SJSA1 (cell line): ENCODE measurements around the gene RTN4. TPM values are rescaled to one million over a fixed set of nuclear protein-coding genes. Genes with fewer than 3 reads are reported as not detected.

Source experiments
- DNase-seq, 2 experiments: peaks; one replicate each; pipeline ENCODE4 v3.0.0-alpha.2; 2015 to 2020; ENCODE audit warnings: low spot score in 2 of 2, low read depth in 1 of 2
- H3K27ac ChIP-seq: fragments of 250-450 bp; sonication (Bioruptor Pico); 2 replicates; pipeline ENCODE4 v1.5.1; 2020; ENCODE audit warnings: mild to moderate bottlenecking, moderate library complexity
- H3K27me3 ChIP-seq: fragments of 250-450 bp; sonication (Bioruptor Pico); replicated peaks from 2 replicates; pipeline ENCODE4 v1.5.1; 2020; ENCODE audit warnings: mild to moderate bottlenecking, moderate library complexity
- H3K36me3 ChIP-seq: fragments of 250-450 bp; sonication (Bioruptor Pico); 2 replicates; pipeline ENCODE4 v1.5.1; 2020; ENCODE audit warnings: mild to moderate bottlenecking
- H3K4me1 ChIP-seq: fragments of 250-450 bp; sonication (Bioruptor Pico); replicated peaks from 2 replicates; pipeline ENCODE4 v1.6.1; 2021; ENCODE audit warnings: mild to moderate bottlenecking
- H3K4me3 ChIP-seq: fragments of 250-450 bp; sonication (Bioruptor Pico); 2 replicates; pipeline ENCODE4 v1.5.1; 2020; ENCODE audit warnings: mild to moderate bottlenecking
- H3K9me3 ChIP-seq: fragments of 250-450 bp; sonication (Bioruptor Pico); replicated peaks from 2 replicates; pipeline ENCODE4 v1.5.1; 2020; ENCODE audit warnings: mild to moderate bottlenecking
- total RNA-seq: library from RNA; depleted of rRNA; stranded (reverse); fragments of >200 nt; shearing (Covaris generic); gene quantifications from 2 replicates; pipeline ENCODE4 v1.2.3, GENCODE V29; 2014

RTN4 gene
- total RNA-seq, 1 experiment from 2014 or later, result 209 TPM

GRCh38 chr2:54960164-54960563 lies 90.1 kb downstream of the RTN4 start:
- Histone ChIP-seq H3K27ac (no peak overlapping the region), H3K9me3 (no peaks in the 10 kb centered on the region), H3K4me1 (no peaks in the 10 kb centered on the region), H3K36me3 (no peaks in the 10 kb centered on the region), H3K27me3 (no peaks in the 10 kb centered on the region), H3K4me3 (no peak overlapping the region)
- no peak for DNase-seq

- DNase-seq, result no peak
- Histone ChIP-seq H3K27me3 (no peaks in the 10 kb centered on the region), H3K4me1 (no peaks in the 10 kb centered on the region), H3K9me3 (no peaks in the 10 kb centered on the region), H3K36me3 (no peaks in the 10 kb centered on the region), H3K27ac (no peak overlapping the region), H3K4me3 (no peak overlapping the region)
Measured at GRCh38 chr2:54958717-54959371, 91.4 kb downstream of the RTN4 start.

- Histone ChIP-seq H3K27ac (no peak overlapping the region), H3K27me3 (no peaks in the 10 kb centered on the region), H3K9me3 (no peaks in the 10 kb centered on the region), H3K4me1 (peaks cover 11% of the 10 kb centered on the region), H3K4me3 (no peak overlapping the region), H3K36me3 (no peaks in the 10 kb centered on the region)
- no peak for DNase-seq
Measured at GRCh38 chr2:54957321-54957999, 92.8 kb downstream of the RTN4 start.

- no peak for DNase-seq
- no peak overlapping the region for H3K27ac ChIP-seq
- H3K4me3 ChIP-seq, result no peak overlapping the region
- H3K9me3 ChIP-seq, result no peaks in the 10 kb centered on the region
- H3K4me1 ChIP-seq, result peaks cover 24% of the 10 kb centered on the region
- no peaks in the 10 kb centered on the region for H3K27me3 ChIP-seq
- no peaks in the 10 kb centered on the region for H3K36me3 ChIP-seq
Measured at GRCh38 chr2:54956111-54956627, 94.1 kb downstream of the RTN4 start.

GRCh38 chr2:54955358-54956110 lies 94.7 kb downstream of the RTN4 start:
- H3K4me3 ChIP-seq, result no peak overlapping the region
- H3K27ac ChIP-seq, result no peak overlapping the region
- no peaks in the 10 kb centered on the region for H3K9me3 ChIP-seq
- DNase-seq, result no peak
- no peaks in the 10 kb centered on the region for H3K36me3 ChIP-seq
- no peaks in the 10 kb centered on the region for H3K27me3 ChIP-seq
- H3K4me1 ChIP-seq, result peaks cover 24% of the 10 kb centered on the region

GRCh38 chr2:54954705-54955357 lies 95.4 kb downstream of the RTN4 start:
- no peak overlapping the region for H3K27ac ChIP-seq
- no peaks in the 10 kb centered on the region for H3K36me3 ChIP-seq
- DNase-seq, result no peak
- H3K9me3 ChIP-seq, result no peaks in the 10 kb centered on the region
- H3K4me3 ChIP-seq, result no peak overlapping the region
- peaks cover 24% of the 10 kb centered on the region for H3K4me1 ChIP-seq
- H3K27me3 ChIP-seq, result no peaks in the 10 kb centered on the region

- H3K9me3 ChIP-seq, result no peaks in the 10 kb centered on the region
Measured at GRCh38 chr2:54954158-54954557, 96.1 kb downstream of the RTN4 start.

GRCh38 chr2:54952978-54953456 lies 97.2 kb downstream of the RTN4 start:
- Histone ChIP-seq H3K27me3 (no peaks in the 10 kb centered on the region), H3K27ac (peak overlapping the region; percentile 40), H3K36me3 (no peaks in the 10 kb centered on the region), H3K4me3 (no peak overlapping the region), H3K4me1 (peaks cover 24% of the 10 kb centered on the region), H3K9me3 (no peaks in the 10 kb centered on the region)
- DNase-seq, result peak in 1 of 2 experiments; percentile 42

More at GRCh38 chr2:54954158-54954557, 96.1 kb downstream of the RTN4 start:
- Histone ChIP-seq H3K4me1 (peaks cover 24% of the 10 kb centered on the region), H3K27me3 (no peaks in the 10 kb centered on the region), H3K4me3 (no peak overlapping the region), H3K27ac (no peak overlapping the region), H3K36me3 (no peaks in the 10 kb centered on the region)
- DNase-seq, result no peak

GRCh38 chr2:54952425-54952824 lies 97.8 kb downstream of the RTN4 start:
- no peaks in the 10 kb centered on the region for H3K9me3 ChIP-seq
- no peak for DNase-seq

GRCh38 chr2:54950811-54951210 lies 99.4 kb downstream of the RTN4 start:
- Histone ChIP-seq H3K27ac (no peak overlapping the region), H3K27me3 (no peaks in the 10 kb centered on the region), H3K36me3 (no peaks in the 10 kb centered on the region), H3K4me1 (peaks cover 24% of the 10 kb centered on the region), H3K9me3 (no peaks in the 10 kb centered on the region), H3K4me3 (no peak overlapping the region)
- DNase-seq, result no peak

More at GRCh38 chr2:54952425-54952824, 97.8 kb downstream of the RTN4 start:
- no peaks in the 10 kb centered on the region for H3K27me3 ChIP-seq
- H3K4me3 ChIP-seq, result no peak overlapping the region
- peaks cover 24% of the 10 kb centered on the region for H3K4me1 ChIP-seq
- peak overlapping the region; percentile 40 for H3K27ac ChIP-seq
- H3K36me3 ChIP-seq, result no peaks in the 10 kb centered on the region

GRCh38 chr2:54949431-54949830 lies 100.8 kb downstream of the RTN4 start:
- Histone ChIP-seq H3K36me3 (no peaks in the 10 kb centered on the region), H3K27ac (no peak overlapping the region), H3K4me1 (peaks cover 24% of the 10 kb centered on the region), H3K9me3 (no peaks in the 10 kb centered on the region), H3K4me3 (no peak overlapping the region), H3K27me3 (no peaks in the 10 kb centered on the region)
- DNase-seq, result no peak

- Histone ChIP-seq H3K9me3 (no peaks in the 10 kb centered on the region), H3K36me3 (no peaks in the 10 kb centered on the region), H3K4me1 (peaks cover 19% of the 10 kb centered on the region), H3K27me3 (no peaks in the 10 kb centered on the region), H3K4me3 (no peak overlapping the region), H3K27ac (no peak overlapping the region)
- DNase-seq, result no peak
Measured at GRCh38 chr2:54948120-54948519, 102.1 kb downstream of the RTN4 start.

- peaks cover 14% of the 10 kb centered on the region for H3K4me1 ChIP-seq
- no peak for DNase-seq
Measured at GRCh38 chr2:54947646-54948045, 102.6 kb downstream of the RTN4 start.

More at GRCh38 chr2:54947646-54948045, 102.6 kb downstream of the RTN4 start:
- Histone ChIP-seq H3K4me3 (no peak overlapping the region), H3K27me3 (no peaks in the 10 kb centered on the region), H3K9me3 (no peaks in the 10 kb centered on the region), H3K27ac (no peak overlapping the region), H3K36me3 (no peaks in the 10 kb centered on the region)
